ENCODE measurements around the gene CT47A7. TPM values are rescaled to one million over a fixed set of nuclear protein-coding genes. Genes with fewer than 3 reads are reported as not detected.

CT47A7 gene
- total and polyA plus RNA-seq, 2 of the 4 experiments (the other 2 are of a cell fraction): not detected

DNA sequence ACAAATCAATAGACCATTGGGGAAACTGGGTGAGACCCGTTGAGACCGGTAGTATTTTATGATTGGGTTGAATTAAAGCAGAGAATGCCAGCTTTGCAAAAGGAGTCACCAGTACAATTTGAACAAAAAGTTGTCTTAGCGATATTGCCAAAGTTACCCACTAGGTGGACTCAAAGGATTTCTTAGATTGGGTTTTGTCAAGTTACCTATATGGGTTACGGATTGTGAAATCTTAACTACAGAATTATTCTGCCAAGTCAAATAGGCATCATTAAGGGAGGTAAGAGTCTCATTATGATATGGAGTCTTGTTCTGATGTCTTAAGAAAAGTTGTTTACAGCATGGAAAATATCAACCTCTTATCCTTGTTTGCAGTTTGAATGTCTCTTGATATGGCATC lies 44.2 kb upstream of the CT47A7 start:
- dilution Hi-C loops (cut with HindIII; ENCODE audit: low sequenced_read_pairs, unreplicated experiment): no loop called here
- no peak overlapping the region for H2BK15ac ChIP-seq (ENCODE audit: low read depth, low read length)

More for the DNA sequence above, 44.2 kb upstream of the CT47A7 start:
- Histone ChIP-seq H3K4me3 (ENCODE audit: insufficient read depth, low read depth, low read length) (no peak overlapping the region), H4K20me1 (ENCODE audit: insufficient read depth, low read length) (no peaks in the 10 kb centered on the region), H3K9me3 (ENCODE audit: control insufficient read depth, insufficient read depth, low read length) (no peaks in the 10 kb centered on the region), H4K8ac (ENCODE audit: low read depth in 2 of 2, low read length in 2 of 2) (no peak overlapping the region), H3K4me1 (ENCODE audit: control insufficient read depth, insufficient read depth, low read length) (no peaks in the 10 kb centered on the region), H3K79me1 (ENCODE audit: low read depth in 1 of 2, low read length in 2 of 2) (no peaks in the 10 kb centered on the region), H3K14ac (replicated peaks; ENCODE audit: low read depth, low read length) (no peak overlapping the region), H3K9me1 (ENCODE audit: insufficient read depth, low read length) (no peaks in the 10 kb centered on the region), H2AFZ (replicated peaks; ENCODE audit: low read length, poor library complexity) (no peak overlapping the region), H3K18ac (ENCODE audit: low read depth, low read length) (no peak overlapping the region), H3K4ac (ENCODE audit: low read depth, low read length) (no peak overlapping the region), H3K23ac (ENCODE audit: low read depth, low read length) (no peak overlapping the region), H4K5ac (ENCODE audit: low read depth, low read length) (no peak overlapping the region), H3K27me3 (ENCODE audit: control insufficient read depth, insufficient read depth, low read length) (no peaks in the 10 kb centered on the region), H3K27ac (ENCODE audit: insufficient read depth, low read length) (no peak overlapping the region), H2BK120ac (ENCODE audit: low read depth, low read length) (no peak overlapping the region), H3K56ac (ENCODE audit: extremely low read depth, insufficient read depth, low read length) (no peak overlapping the region), H2AK9ac (replicated peaks; ENCODE audit: low read depth, low read length, poor library complexity) (no peak overlapping the region), H2BK20ac (ENCODE audit: low read depth, low read length) (no peak overlapping the region), H2AK5ac (ENCODE audit: low read depth, low read length) (no peak overlapping the region), H2BK5ac (ENCODE audit: low read depth, low read length, poor library complexity, severe bottlenecking) (no peak overlapping the region), H4K91ac (ENCODE audit: insufficient read depth, low read depth, low read length) (no peak overlapping the region), H3K4me2 (ENCODE audit: low read depth, low read length) (no peak overlapping the region), H3K36me3 (ENCODE audit: control insufficient read depth, insufficient read depth, low read length) (no peaks in the 10 kb centered on the region), H3K9ac (ENCODE audit: low read depth, low read length) (no peak overlapping the region)
- in situ Hi-C loops (cut with MboI; ENCODE audit: low sequenced_read_pairs): no loop called here
- no peak for ATAC-seq (ENCODE audit: low read depth)
- no CpG with 5 or more reads among the region's 4 CpGs for WGBS, 2 experiments (ENCODE audit: extremely low coverage in 2 of 2, insufficient read length in 1 of 2)
- BruUV-seq (replicated peaks): no TSS peak
- DNase-seq: no peak
- intact Hi-C loops (cut with micrococcal nuclease): no loop called here
- CTCF ChIA-PET: no interaction called here
- POLR2A ChIA-PET (ENCODE audit: unreplicated experiment): no interaction called here
- no peak for TF ChIP-seq CHD1 (IDR thresholded peaks at IDR 0.05; ENCODE audit: low read depth, low read length)
- TF ChIP-seq CTCF (conservative IDR thresholded peaks at IDR 0.05; ENCODE audit: low read depth, low read length): no peak
- TF ChIP-seq ELK1 (IDR thresholded peaks at IDR 0.05; ENCODE audit: borderline replicate concordance, low read depth, low read length): no peak
- no peak for TF ChIP-seq MAFK (IDR thresholded peaks at IDR 0.05; ENCODE audit: low read depth, low read length)
- no peak for TF ChIP-seq POLR2A (IDR thresholded peaks at IDR 0.05; ENCODE audit: low read depth, low read length)
- no peak for TF ChIP-seq NFE2L2 (IDR thresholded peaks at IDR 0.05; ENCODE audit: low read depth, low read length)
- TF ChIP-seq RAD21 (IDR thresholded peaks at IDR 0.05; ENCODE audit: low read length): no peak
- no peak for TF ChIP-seq MAZ (IDR thresholded peaks at IDR 0.05; ENCODE audit: borderline replicate concordance, low read depth, low read length)
- TF ChIP-seq USF2 (IDR thresholded peaks at IDR 0.05; ENCODE audit: low read depth, low read length): no peak
- no peak for TF ChIP-seq CEBPB (IDR thresholded peaks at IDR 0.05; ENCODE audit: low read depth, low read length)
- no peak for TF ChIP-seq RCOR1 (IDR thresholded peaks at IDR 0.05; ENCODE audit: insufficient replicate concordance, low read length)
- TF ChIP-seq FOS (IDR thresholded peaks at IDR 0.05; ENCODE audit: low read depth, low read length): no peak
- TF ChIP-seq SMC3 (IDR thresholded peaks at IDR 0.05; ENCODE audit: low read depth, low read length): no peak
- no peak for TF ChIP-seq RFX5 (IDR thresholded peaks at IDR 0.05; ENCODE audit: low read depth, low read length)
- no peak for TF ChIP-seq MXI1 (IDR thresholded peaks at IDR 0.05; ENCODE audit: borderline replicate concordance, low read depth, low read length)

Measured in IMR-90 (cell line).